Stimulated activated CD4-positive, alpha-beta T cell treated with anti-CD3 and anti-CD28 coated beads, Interleukin-2, amount 100 ng/mL, for 4 hours (primary cell): Measurements from ENCODE around the gene MAP2.

Source experiments
- DNase-seq: peaks from one replicate; pipeline ENCODE4 v3.0.0-alpha.2; 2020; ENCODE audit warnings: low read depth

MAP2 gene

GRCh38 chr2:209424199-209424701 lies 403 bp downstream of the MAP2 start:
- DNase-seq = no peak

- DNase-seq = no peak
Measured at GRCh38 chr2:209424781-209425470, 1.1 kb downstream of the MAP2 start.

DNA sequence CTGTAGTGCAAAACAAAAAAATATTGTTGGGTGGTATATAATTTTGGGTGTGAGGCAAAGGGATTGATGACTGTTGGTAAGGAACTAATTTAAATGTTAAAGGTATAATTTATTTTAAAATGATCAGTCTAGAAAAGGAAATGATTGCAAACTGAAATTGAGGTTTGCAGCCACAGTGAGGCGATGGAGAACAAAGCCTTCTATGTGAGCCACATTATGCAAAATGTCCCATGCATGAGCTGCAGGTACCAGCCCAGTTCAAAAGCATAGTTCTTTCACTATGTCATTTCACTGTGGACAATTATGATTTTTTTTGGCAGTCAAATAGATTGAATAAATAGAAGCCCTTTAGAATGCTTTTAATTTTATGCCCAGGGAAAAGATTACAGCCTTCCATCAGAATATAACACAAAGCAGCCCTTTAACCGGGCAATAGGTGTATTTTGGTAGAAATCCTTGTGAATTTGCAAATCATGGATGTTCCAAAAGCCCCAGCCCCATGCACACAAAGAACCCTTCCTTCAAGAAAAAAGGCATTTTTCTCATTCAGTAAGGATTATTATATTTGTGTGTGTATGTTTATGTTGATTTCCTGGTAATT lies 1.7 kb downstream of the MAP2 start:
- DNase-seq = no peak

DNA sequence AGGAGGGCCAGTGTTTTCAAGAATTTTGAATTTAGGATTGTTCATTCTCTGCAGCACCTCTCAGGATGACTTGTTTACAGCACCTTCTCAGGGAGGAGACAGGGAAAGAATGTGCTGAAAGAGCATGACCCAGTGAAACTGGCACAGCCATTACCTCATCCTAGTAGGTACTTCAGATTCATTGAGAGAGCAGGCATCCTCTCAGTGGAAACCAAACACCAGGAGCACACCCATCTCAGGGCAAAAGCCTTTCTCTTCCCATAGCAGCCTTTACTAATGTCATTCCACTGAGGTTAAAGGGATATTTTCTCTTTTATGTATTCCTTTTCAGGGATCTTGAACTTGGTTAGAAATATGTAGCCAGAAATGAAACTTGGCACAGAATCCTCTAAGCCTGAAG lies 2.6 kb downstream of the MAP2 start:
- no peak for DNase-seq

DNA sequence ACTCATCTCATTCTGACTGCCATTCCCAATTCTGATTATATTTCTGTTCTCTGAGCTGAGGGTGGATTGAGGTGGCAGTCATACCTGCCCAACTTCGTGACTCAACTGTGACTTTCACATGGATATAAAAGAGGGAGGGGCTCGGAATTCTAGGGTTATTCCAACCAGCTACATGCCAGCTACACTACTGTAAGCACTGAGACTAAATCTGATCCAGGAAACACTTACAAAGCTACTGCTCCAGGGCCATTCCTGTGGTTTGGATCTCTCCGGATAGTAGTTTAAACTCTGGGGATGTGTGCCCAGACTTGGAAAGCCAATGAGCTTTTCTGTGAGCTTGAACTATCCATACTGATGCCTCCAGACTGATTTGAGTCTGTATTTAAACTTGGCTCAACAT lies 7.9 kb downstream of the MAP2 start:
- no peak for DNase-seq

- DNase-seq = no peak
Measured at GRCh38 chr2:209441541-209441940, 17.7 kb downstream of the MAP2 start.

DNA sequence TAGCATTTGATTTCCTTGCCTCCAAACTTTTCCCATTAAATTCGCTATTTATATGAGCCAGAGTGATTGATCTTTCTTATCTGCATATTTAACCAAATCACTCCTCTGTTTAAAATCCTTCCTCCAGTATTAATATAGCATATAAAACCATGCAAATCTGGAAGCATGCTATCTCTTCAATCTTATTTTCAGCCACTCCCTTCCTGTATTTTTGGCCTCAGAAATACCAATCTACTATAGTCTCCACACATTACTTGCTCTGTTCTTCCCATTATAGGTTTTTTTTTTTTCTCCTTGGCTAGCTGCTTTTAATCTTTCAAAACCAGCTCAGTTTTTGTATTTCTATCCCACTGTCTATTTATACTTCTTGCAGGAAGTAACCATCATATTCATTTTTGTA lies 19.1 kb downstream of the MAP2 start:
- no peak for DNase-seq

- no peak for DNase-seq
Measured at GRCh38 chr2:209445485-209445884, 21.6 kb downstream of the MAP2 start.

DNA sequence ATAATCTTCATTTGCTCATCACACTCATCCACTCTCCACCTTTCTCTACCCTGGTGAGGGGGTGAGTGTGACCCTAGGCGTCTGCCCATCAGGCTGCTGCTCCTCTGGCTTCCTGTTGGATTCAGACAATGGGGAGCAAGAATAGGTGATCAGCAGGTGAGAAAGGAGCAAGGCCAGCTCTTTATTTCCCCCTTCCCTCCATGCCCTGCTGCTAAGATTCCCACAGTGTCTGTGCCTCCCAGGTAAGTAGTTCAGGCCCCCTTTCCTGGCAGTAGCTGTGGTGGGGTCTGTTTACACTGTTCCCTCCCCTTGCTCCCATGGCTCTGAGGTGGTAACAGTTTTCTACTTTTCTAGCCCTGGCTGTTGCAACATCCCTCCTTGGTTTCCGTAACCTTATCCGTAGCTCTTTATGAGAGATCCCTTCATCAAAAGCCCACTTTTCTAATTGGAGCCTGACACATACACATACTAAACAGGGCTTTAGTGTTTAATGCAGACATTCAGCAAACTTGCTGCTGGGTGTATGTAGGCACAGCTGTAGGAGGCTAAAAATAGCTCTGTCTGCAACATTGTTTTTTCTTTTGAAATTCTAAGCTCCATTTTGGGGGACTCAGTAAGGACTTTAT lies 27.5 kb downstream of the MAP2 start:
- DNase-seq = no peak

DNA sequence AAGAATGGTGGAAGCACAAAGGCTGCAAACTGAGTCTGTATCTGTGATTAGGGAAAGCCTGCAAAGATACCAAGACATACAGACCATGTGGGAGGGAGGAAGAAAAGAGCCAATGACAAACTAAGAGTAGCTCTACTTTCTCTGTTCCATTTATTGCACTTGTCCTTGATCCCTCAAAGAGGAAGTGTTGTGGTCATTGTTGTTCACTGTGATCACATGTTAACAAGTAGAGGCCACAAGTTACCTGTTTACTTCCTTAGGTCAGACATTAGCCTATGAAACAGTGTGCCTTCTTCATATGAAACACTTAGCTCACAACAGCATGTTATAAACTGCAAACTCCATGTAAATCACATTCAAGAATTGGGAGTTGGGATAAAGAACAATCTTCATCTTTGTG lies 32.6 kb downstream of the MAP2 start:
- DNase-seq = no peak

DNA sequence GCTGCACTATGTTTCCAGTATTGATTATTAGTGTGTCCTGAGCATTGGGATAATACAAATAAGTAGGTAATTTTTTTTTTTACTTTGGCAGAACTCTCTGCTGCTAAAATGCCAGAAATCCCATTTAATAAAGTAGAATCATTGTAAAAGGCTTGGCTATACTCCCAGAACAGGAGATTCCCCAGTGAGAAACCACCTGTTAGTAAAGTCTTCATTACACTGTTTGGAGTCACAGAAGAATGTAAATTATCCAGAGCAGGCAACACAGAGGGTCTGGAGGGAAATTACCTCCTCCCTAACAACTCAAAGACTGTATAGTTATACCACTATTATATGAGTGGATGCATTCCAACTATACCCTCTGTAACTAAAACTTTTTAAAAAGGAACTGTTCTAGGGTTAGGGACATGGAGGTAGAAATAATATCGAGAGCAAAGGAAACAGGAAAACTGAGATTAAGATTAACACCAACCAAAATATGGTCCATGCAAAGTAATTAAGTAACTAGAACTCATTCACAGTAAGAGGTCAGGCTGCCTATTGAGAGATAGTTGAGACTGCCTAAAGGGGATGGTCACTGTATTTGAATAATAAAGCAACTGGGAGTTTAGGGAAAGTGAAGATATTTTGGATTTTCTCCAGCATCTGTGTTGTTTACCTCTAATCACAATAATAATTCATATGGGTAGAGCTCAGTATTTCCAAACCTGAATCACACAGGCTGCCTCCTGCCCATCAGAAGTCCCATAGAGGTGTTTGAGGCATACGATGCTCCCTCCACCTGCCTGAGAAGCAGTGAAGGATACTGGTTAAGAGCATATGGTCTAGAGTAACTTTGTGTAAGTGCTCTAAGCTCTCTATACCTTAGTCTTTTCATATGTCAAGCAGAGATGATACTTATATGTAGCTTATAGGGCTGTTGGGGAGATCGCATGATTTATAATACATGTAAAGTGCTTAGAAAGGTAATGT lies 34.4 kb downstream of the MAP2 start:
- DNase-seq = no peak

DNA sequence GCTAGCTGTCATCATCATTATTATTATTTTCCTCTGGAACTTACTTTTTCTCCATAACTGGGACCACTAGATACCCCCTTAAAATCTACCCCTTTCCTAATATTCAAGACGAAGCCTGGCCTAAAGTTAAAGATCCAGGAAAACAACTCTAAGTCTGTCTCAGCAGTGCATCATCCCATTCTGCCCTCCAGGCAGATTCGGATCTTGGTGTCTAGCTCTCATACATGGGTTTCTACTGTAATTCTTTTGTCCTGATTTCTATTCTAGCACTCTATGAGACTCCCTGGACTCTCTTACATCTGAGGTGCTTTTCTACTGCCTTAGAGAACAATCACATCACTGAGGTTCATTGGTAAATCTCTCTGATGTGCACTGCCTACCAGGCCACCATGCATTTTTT lies 35.5 kb downstream of the MAP2 start:
- no peak for DNase-seq

DNA sequence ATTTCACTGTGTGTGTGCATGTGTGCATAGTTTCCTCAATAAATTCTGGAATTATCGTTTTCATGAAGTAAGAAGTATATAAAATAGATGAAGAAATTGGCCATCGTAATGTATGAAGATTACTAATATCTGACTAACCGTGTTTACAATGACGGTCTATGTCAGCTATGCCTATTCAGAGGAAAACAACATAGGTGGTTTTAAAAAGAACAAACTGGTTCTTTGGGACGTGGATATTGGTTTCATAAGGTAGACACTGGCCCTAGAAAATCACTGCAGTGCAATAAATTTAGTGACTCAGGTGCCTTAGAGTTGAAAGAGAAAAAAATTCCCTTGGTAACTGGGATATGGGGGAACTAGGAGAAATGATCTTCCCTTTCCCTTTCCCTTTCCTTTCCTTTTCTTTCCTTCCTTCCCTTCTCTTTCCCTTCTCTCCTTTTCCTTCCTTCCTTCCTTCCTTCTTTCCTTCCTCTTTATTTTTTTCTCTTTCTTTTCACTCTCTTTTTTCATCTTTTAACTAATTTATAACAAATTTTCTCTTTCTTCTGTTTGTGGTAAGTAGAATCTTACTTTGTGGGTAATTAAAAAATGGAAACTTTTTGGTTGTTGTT lies 36.4 kb downstream of the MAP2 start:
- DNase-seq = no peak

GRCh38 chr2:209463226-209463625 lies 39.4 kb downstream of the MAP2 start:
- no peak for DNase-seq

- DNase-seq = no peak
Measured at GRCh38 chr2:209463835-209464234, 40.0 kb downstream of the MAP2 start.

GRCh38 chr2:209468846-209469245 lies 45.0 kb downstream of the MAP2 start:
- DNase-seq = no peak

DNA sequence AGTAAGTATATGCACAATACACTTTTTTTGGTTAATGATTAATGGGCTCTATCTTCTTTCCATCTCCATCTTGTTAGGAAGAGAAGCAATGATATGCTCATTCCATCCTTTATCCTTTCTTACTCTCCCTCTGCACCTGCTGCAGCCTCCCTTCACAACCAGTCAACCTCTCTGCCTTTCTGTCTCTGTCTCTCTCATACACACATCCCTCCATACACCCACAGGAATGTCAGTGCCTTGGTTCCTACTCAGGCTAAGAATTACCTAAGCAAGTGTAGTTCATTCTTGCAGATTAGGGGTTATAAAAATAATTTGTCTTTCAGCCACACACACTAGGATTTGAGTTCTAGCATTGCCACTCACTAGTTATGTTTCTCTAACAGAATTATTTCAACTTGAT lies 45.6 kb downstream of the MAP2 start:
- no peak for DNase-seq

GRCh38 chr2:209470466-209470865 lies 46.6 kb downstream of the MAP2 start:
- no peak for DNase-seq

- DNase-seq = no peak
Measured at GRCh38 chr2:209471037-209471436, 47.2 kb downstream of the MAP2 start.

- DNase-seq = no peak
Measured at GRCh38 chr2:209472112-209472832, 48.4 kb downstream of the MAP2 start.

- DNase-seq = no peak
Measured at GRCh38 chr2:209472871-209473270, 49.0 kb downstream of the MAP2 start.
